ENCODE data around the gene HSPA12B.

Gene HSPA12B

GRCh38 chr20:3724356-3724755, 8.1 kb upstream of the HSPA12B start:
- in situ Hi-C loops (cut with HindIII; ENCODE audit: low pct_ligation_motif_present, low pct_unique_long_range_greater_than_20kb, low sequenced_read_pairs): no loop called here
- no peak for DNase-seq

- no peak for DNase-seq
- in situ Hi-C loops (cut with HindIII; ENCODE audit: low pct_ligation_motif_present, low pct_unique_long_range_greater_than_20kb, low sequenced_read_pairs): no loop called here
These were observed 5.0 kb upstream of the HSPA12B start for GRCh38 chr20:3727401-3728021.

- in situ Hi-C loops (cut with HindIII; ENCODE audit: low pct_ligation_motif_present, low pct_unique_long_range_greater_than_20kb, low sequenced_read_pairs): no loop called here
- no peak for DNase-seq
These were observed 4.1 kb upstream of the HSPA12B start for GRCh38 chr20:3728354-3728753.

- in situ Hi-C loops (cut with HindIII; ENCODE audit: low pct_ligation_motif_present, low pct_unique_long_range_greater_than_20kb, low sequenced_read_pairs): no loop called here
- DNase-seq: no peak
These were observed 3.6 kb upstream of the HSPA12B start for GRCh38 chr20:3728876-3729275.

- DNase-seq: no peak
- in situ Hi-C loops (cut with HindIII; ENCODE audit: low pct_ligation_motif_present, low pct_unique_long_range_greater_than_20kb, low sequenced_read_pairs): no loop called here
These were observed 3.1 kb upstream of the HSPA12B start for GRCh38 chr20:3729378-3729777.

GRCh38 chr20:3729811-3730540, 2.5 kb upstream of the HSPA12B start:
- in situ Hi-C loops (cut with HindIII; ENCODE audit: low pct_ligation_motif_present, low pct_unique_long_range_greater_than_20kb, low sequenced_read_pairs): no loop called here
- no peak for DNase-seq

- no peak for DNase-seq
- in situ Hi-C loops (cut with HindIII; ENCODE audit: low pct_ligation_motif_present, low pct_unique_long_range_greater_than_20kb, low sequenced_read_pairs): no loop called here
These were observed 1.4 kb upstream of the HSPA12B start for GRCh38 chr20:3730803-3731672.

GRCh38 chr20:3731944-3732326, 550 bp upstream of the HSPA12B start:
- no peak for DNase-seq
- in situ Hi-C loops (cut with HindIII; ENCODE audit: low pct_ligation_motif_present, low pct_unique_long_range_greater_than_20kb, low sequenced_read_pairs): no loop called here

- in situ Hi-C loops (cut with HindIII; ENCODE audit: low pct_ligation_motif_present, low pct_unique_long_range_greater_than_20kb, low sequenced_read_pairs): no loop called here
These were observed 872 bp downstream of the HSPA12B start for GRCh38 chr20:3733119-3733995.

GRCh38 chr20:3734111-3734843, 1.8 kb downstream of the HSPA12B start:
- DNase-seq: no peak
- in situ Hi-C loops (cut with HindIII; ENCODE audit: low pct_ligation_motif_present, low pct_unique_long_range_greater_than_20kb, low sequenced_read_pairs): no loop called here

More at GRCh38 chr20:3733119-3733995, 872 bp downstream of the HSPA12B start:
- no peak for DNase-seq

GRCh38 chr20:3735768-3736167, 3.3 kb downstream of the HSPA12B start:
- in situ Hi-C loops (cut with HindIII; ENCODE audit: low pct_ligation_motif_present, low pct_unique_long_range_greater_than_20kb, low sequenced_read_pairs): no loop called here
- no peak for DNase-seq

- no peak for DNase-seq
- in situ Hi-C loops (cut with HindIII; ENCODE audit: low pct_ligation_motif_present, low pct_unique_long_range_greater_than_20kb, low sequenced_read_pairs): no loop called here
These were observed 5.9 kb downstream of the HSPA12B start for GRCh38 chr20:3738111-3739053.

- DNase-seq: no peak
- in situ Hi-C loops (cut with HindIII; ENCODE audit: low pct_ligation_motif_present, low pct_unique_long_range_greater_than_20kb, low sequenced_read_pairs): no loop called here
These were observed 6.8 kb downstream of the HSPA12B start for GRCh38 chr20:3739054-3739925.

- in situ Hi-C loops (cut with HindIII; ENCODE audit: low pct_ligation_motif_present, low pct_unique_long_range_greater_than_20kb, low sequenced_read_pairs): no loop called here
- DNase-seq: no peak
These were observed 7.5 kb downstream of the HSPA12B start for GRCh38 chr20:3739926-3740451.

- in situ Hi-C loops (cut with HindIII; ENCODE audit: low pct_ligation_motif_present, low pct_unique_long_range_greater_than_20kb, low sequenced_read_pairs): no loop called here
- DNase-seq: no peak
These were observed 8.3 kb downstream of the HSPA12B start for GRCh38 chr20:3740615-3741301.

Data from ACHN (cell line).